Left lobe of liver (tissue), 2 donors: Measurements from ENCODE around the gene RIN3. TPM values are rescaled to one million over a fixed set of nuclear protein-coding genes. Genes with fewer than 3 reads are reported as not detected.

Source experiments
- ATAC-seq: fragments of 200-7000 bp; cut with Tn5 transposase; one replicate; pipeline ENCODE4 v1.9.1; 2020; ENCODE audit warnings: mild to moderate bottlenecking, moderate library complexity
- DNase-seq: peaks from one replicate; pipeline ENCODE4 v3.0.0-alpha.2; 2020; ENCODE audit warnings: low spot score
- total RNA-seq: library from RNA; stranded (reverse); gene quantifications from one replicate; pipeline ENCODE4 v1.2.1, GENCODE V29; 2021
- donor health status: DM: no; HTN: no; CAD: no; lungs with moderate emphysema.
- donor health status: DM: no; HTN: yes; CAD: no.

RIN3 gene
- total RNA-seq, 1 donor from 2014 or later: 20.2 TPM

GRCh38 chr14:92507174-92507768, 6.3 kb upstream of the RIN3 start:
- DNase-seq (no peak), ATAC-seq (peak; percentile 12)

GRCh38 chr14:92510972-92511371, 2.6 kb upstream of the RIN3 start:
- ATAC-seq: peak; percentile 23
- no peak for DNase-seq

- DNase-seq: no peak
- no peak for ATAC-seq
These were observed 1.9 kb upstream of the RIN3 start for GRCh38 chr14:92511453-92512238.

DNA sequence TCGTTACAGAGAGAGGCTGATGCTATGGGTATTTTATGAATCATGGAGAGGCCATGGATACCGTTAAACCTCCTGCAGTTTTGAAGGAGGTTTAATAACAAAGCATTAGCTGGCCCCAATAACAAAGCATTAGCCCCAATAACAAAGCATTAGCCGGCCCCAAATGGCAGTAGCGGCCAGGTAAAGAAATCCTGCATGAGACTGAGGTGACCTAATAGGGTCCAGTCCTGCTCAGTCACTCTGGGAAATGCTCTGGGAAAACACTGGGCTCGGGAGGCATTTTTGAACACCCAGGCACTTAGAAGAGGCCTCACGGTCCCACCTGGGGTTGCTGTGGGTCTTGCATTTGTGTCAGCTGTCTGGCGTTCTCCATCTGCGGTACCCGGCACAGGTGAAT, 776 bp upstream of the RIN3 start:
- DNase-seq: no peak
- ATAC-seq: no peak

DNA sequence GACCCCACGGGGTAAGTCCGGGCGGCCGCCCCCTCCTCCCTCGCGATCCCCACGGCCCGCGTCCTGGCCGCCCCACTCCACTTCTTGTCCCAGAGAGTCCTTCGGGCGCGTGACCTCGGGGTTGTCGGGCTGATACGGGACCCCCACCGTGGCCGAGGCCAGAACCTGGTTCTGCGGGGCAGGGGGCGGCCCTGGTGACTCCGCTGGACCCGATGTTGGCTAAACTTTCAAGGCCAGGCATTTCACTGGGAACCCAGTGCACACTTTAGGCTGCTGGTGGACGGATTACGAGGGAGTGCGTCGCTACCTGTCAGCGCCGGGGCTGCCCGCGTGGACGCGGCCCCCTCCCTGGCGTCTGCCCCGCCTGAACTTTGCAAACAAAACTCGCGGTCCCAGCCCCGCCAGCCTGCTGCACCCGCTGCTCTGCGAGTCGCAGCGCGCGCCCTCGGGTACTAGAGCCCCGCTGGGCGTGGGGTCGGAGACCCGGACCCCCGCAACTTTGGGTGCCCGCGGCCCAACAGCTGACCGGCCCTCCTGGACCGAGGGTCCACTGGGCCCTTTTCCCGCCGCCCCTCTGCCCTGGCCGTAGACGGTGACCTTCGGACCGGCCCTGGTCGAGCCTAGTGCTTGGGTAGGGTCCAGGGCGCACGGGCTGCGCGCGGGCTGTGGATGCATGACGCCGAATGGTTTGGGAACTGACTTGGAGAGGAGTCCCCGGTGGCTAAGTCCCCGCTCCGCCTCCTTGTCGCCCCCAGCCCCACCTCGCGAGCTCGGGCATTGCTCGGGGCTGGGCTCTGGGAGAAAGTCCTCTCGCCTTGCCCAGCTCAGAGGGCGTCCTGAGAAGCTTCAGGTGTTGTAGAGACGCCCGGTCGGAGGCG, 624 bp downstream of the RIN3 start:
- ATAC-seq: peak; percentile 86

GRCh38 chr14:92514844-92515514, 1.4 kb downstream of the RIN3 start:
- DNase-seq: no peak
- peak; percentile 11 for ATAC-seq

More for the DNA sequence above, 624 bp downstream of the RIN3 start:
- peak; percentile 91 for DNase-seq

GRCh38 chr14:92515546-92516343, 2.2 kb downstream of the RIN3 start:
- no peak for DNase-seq
- ATAC-seq: no peak

DNA sequence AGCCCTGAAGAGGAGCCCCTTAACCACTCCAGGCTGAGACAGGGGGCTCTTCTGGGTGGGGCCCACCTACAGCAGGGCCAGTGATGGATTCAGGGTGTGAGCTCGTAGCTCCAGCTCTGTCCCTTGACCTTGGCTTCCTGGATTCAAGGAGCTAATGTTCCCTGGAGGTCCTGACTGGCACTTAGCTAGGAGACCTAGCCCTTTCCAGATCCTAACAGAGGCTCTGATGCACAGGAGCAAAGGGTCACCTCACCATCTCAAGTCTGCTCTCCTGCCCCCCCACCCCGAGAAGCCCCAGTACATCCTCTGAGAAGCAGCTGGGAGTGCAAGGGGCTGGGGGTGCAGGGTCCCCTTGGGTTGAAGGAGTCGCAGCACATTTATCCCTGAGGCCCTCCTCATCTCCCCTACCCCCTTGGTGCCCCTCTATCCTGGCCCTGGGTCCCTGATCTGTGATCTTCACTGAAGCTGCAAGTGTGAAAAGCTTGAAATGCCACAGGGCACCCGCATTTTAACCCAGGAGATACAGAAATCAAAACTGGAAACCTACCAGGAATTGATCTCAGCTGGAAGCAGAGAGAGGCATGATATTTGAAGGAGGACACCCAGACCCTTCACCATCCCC, 2.9 kb downstream of the RIN3 start:
- no peak for ATAC-seq
- DNase-seq: no peak

- no peak for DNase-seq
- ATAC-seq: no peak
These were observed 3.5 kb downstream of the RIN3 start for GRCh38 chr14:92516966-92517506.

- ATAC-seq: no peak
- no peak for DNase-seq
These were observed 4.2 kb downstream of the RIN3 start for GRCh38 chr14:92517761-92518160.

GRCh38 chr14:92519246-92520101, 5.9 kb downstream of the RIN3 start:
- DNase-seq (no peak), ATAC-seq (no peak)

DNA sequence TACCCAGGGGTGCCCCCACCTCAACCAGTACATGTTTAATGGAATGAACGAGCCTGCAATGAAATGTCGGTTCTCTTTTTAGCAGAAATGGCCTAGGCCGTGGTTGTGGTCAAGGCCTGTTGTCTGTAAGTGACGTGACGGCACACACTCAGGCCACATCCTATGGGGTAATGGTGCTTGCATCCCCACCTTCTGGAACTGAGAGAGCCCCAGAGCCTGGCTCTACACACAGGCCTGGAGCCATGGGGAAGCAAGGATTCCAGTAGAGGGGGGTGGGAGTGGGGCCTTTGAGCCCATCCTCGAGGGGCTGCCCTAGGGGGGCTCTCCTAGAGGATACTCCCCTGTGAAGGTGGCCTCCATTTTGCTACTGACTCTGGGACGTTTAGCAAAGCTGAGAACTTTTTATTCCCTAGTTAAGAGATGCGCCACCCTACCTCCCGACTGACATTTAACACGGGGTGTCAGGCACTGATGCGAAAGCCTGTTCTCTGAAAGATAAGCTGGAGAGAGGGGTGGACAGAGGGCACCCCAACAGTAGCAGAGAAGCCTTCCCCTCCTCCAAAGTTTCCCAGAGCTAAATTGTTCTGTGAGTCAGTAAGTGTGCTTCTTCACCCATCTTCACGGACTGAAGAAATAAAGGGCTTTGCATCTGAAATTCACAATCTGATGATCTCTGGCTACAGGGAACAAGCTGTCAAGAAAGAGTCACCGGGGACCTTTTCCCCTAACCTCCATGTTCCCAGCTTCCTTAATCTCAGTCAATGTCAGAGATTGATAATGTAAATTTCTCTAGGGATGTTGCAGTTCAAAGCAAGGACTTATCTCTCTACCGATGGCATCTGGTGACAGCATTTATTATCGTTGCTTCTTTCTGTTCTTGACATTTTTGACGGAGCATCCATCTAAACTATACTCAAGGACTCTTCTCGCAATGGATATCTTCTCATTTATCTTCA, 6.8 kb downstream of the RIN3 start:
- DNase-seq (no peak), ATAC-seq (no peak)

DNA sequence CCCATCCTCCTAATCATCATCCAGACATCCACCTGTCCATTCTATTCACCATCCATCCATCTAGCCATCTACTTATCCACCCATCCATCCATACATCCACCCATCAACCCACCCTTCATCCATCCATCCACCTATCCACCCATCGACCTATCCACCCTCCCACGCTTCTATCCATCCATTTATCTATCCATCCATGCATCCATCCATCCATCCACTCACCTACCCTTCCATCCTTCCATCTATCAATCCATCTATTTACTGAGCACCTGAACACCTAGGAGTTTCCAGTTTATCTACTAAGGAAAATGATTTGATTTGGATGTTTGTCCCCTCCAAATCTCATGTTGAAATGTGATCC, 7.5 kb downstream of the RIN3 start:
- ATAC-seq (no peak), DNase-seq (no peak)

DNA sequence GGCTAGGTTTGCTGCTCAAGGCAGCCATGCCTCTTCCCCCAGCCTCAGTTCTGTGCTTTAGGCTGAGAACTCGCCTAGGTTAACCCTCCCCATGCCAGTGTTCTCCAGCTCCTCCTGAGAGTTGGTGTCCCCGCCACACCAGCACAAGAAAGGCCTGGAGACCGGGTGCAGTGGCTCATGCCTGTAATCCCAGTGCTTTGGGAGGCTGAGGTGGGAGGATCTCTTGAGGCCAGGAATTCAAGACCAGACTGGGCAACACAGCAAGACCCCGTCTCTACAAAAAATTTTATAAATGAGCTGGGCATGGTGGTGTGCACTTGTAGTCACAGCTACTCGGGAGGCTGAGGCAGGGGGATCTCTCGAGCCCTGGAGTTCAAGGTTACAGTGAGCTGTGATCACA, 10.2 kb downstream of the RIN3 start:
- DNase-seq (no peak), ATAC-seq (no peak)

- ATAC-seq: no peak
- no peak for DNase-seq
These were observed 11.1 kb downstream of the RIN3 start for GRCh38 chr14:92524602-92525185.

GRCh38 chr14:92525322-92526095, 11.9 kb downstream of the RIN3 start:
- no peak for DNase-seq
- no peak for ATAC-seq
